WI38 (cell line): ENCODE measurements around the gene ABCA12.

Experiments used
- H3K4me3 ChIP-seq: 2 replicates; pipeline ENCODE4 v1.5.1; 2011; ENCODE audit warnings: low read depth, mild to moderate bottlenecking, control low read depth, low read length
- TF ChIP-seq, protein P1 (sequence below): IDR thresholded peaks from 2 replicates; pipeline ENCODE4 v1.5.1; 2012; ENCODE audit warnings: low read depth, mild to moderate bottlenecking, control low read depth, low read length

ABCA12 gene

DNA sequence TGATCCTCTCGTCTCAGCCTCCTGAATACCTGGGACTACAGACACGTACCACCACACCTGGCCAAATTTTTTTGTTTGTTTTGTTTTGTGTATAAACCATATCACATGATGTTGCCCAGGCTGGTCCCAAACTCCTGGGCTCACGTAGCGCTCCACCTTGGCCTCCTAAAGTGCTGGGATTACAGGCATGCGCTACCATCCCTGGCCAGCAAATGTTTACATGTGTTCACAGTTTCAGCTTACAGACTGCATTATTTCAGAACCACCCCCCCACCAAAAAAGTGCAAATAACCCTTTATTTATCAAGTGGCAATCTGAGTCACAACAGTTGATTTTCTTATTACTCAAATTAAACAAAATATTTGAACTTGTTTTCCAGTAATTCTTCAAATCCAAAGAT lies 54.3 kb downstream of the ABCA12 start:
- TF ChIP-seq, protein P1, sequence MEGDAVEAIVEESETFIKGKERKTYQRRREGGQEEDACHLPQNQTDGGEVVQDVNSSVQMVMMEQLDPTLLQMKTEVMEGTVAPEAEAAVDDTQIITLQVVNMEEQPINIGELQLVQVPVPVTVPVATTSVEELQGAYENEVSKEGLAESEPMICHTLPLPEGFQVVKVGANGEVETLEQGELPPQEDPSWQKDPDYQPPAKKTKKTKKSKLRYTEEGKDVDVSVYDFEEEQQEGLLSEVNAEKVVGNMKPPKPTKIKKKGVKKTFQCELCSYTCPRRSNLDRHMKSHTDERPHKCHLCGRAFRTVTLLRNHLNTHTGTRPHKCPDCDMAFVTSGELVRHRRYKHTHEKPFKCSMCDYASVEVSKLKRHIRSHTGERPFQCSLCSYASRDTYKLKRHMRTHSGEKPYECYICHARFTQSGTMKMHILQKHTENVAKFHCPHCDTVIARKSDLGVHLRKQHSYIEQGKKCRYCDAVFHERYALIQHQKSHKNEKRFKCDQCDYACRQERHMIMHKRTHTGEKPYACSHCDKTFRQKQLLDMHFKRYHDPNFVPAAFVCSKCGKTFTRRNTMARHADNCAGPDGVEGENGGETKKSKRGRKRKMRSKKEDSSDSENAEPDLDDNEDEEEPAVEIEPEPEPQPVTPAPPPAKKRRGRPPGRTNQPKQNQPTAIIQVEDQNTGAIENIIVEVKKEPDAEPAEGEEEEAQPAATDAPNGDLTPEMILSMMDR = no peak
- H3K4me3 ChIP-seq = no peak overlapping the region

DNA sequence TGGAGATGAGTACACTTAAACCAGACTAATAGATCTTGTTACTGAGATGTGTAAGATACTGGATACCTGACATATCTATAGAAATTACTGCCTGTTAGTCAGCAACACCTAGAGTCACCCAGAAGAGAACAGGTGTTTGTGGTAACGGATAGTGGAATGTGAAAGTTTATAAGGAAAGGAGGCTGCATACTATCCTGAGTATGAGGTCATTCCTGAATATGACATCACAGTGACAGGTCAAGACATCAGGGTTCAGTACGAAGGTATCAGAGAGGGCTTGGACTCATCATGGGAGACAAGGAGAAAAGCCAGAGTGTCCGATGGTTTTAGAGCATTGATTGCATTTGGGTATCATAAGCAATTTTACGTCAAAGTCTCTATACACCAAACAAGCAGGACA lies 55.3 kb downstream of the ABCA12 start:
- TF ChIP-seq, protein P1 = no peak
- no peak overlapping the region for H3K4me3 ChIP-seq

DNA sequence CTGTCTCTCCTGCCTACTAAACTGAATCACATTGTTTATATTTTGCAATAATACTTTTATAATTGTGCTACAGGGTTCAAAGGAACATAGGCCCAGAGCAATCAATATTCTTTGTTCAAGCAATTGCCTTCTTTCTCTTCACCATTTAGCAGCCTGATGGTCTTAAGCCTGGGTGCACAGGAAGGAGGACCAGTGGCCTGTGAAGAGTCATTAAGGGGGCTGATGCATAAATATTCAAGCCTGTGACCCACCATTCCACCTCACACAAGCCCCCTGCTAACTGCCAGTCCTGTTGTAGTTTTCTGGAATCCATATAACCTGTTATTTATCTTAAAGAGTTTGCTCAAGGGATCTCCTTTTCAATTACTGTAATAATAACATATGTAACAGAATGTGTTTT lies 56.0 kb downstream of the ABCA12 start:
- TF ChIP-seq, protein P1 = no peak
- no peak overlapping the region for H3K4me3 ChIP-seq

DNA sequence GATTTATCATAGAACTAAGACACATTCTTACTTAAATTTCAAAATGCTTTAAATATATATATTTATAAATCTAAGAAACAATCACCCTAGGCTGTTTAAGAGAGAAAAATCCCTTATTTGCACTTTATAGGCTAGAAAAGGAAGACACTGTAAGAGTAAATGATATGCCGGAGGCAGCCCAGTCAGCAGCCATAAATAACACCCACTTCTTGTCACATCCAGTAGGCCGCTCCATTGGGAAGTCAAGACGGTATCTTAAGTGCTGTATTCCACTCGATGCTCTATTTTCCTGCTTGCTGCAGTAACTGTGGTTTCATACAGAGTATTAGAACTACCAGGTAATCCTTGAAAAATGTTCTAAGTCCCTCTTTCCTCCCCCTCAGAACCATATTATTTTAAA lies 57.9 kb downstream of the ABCA12 start:
- TF ChIP-seq, protein P1 = no peak
- H3K4me3 ChIP-seq = no peak overlapping the region

DNA sequence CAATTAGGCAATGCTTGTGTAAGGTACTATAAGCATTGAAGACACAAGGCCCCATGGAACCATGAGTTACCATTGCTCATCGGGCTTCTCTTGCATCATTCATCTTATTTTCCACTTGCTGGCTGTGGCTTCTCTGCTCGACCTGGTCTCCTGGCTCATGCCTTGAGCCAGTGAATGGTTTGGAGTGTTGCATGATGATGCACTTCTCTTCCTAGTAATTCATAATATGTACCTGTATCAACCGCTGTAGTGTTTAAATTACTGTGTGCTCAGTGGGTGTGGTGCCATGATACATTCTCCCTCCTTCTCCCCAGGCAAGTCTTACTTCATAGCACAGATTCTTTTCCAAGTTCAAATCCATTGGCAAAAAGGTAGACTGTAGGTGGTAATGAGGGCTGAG lies 66.8 kb downstream of the ABCA12 start:
- TF ChIP-seq, protein P1 = no peak
- H3K4me3 ChIP-seq = no peak overlapping the region

DNA sequence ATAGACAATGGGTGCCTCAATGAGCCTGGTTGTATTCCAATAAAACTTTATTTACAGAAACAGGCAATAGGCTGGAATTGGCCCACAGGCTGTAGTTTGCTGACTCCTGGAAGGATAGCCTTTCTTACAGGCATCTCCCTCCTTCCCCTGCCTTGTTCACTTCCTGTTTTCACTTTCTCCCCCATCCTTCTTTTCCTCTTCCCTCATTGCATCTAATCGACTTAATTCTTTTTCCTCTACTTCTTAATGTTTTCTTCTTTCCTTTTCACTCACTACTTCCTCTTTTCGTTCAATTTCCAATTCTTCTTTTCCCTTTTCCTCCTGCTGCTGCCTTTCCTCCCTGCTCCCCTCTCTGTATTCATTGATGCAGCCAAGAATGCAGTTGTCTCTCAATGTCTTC lies 70.0 kb downstream of the ABCA12 start:
- TF ChIP-seq, protein P1 = no peak
- H3K4me3 ChIP-seq = no peak overlapping the region

DNA sequence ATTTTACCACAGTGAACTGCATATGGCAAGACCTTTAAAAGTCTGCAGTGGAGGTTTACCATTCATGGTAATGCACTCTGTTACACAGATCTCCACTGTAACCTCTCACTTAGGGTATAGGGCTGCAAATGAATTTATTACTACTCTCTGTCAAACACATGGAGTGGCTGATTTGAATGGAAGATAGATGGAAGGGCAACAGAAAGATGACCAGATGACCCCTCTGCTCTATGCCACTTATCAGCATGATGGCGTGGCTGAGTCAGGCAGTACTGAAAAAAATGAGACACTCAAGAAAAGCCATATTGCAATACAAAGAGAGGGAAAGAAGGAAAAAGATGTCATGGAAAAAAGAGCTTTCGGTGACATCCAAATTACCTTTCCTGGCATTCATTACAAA lies 72.3 kb downstream of the ABCA12 start:
- H3K4me3 ChIP-seq = no peak overlapping the region
- TF ChIP-seq, protein P1 = no peak
